ENCODE results near the gene MTARC2.

The MTARC2 gene

GRCh38 chr1:220706480-220706879 is 41.6 kb upstream of the MTARC2 start:
- Histone ChIP-seq H3K9me3 (ENCODE audit: insufficient read depth, low read length) (no peaks in the 10 kb centered on the region), H3K9ac (ENCODE audit: low read length) (no peak overlapping the region), H3K27ac (ENCODE audit: low read length) (no peak overlapping the region), H2AFZ (ENCODE audit: low read depth, low read length) (no peak overlapping the region), H3K36me3 (replicated peaks; ENCODE audit: low read depth, low read length) (no peaks in the 10 kb centered on the region), H3K27me3 (ENCODE audit: low read depth, low read length) (no peaks in the 10 kb centered on the region), H3K4me3 (ENCODE audit: low read length) (no peak overlapping the region), H3K79me2 (ENCODE audit: low read length) (no peaks in the 10 kb centered on the region), H3K4me2 (ENCODE audit: low read length) (no peak overlapping the region), H4K20me1 (ENCODE audit: insufficient read depth, low read length) (no peaks in the 10 kb centered on the region), H3K4me1 (ENCODE audit: low read length) (peaks cover 28% of the 10 kb centered on the region)
- TF ChIP-seq, protein P1, sequence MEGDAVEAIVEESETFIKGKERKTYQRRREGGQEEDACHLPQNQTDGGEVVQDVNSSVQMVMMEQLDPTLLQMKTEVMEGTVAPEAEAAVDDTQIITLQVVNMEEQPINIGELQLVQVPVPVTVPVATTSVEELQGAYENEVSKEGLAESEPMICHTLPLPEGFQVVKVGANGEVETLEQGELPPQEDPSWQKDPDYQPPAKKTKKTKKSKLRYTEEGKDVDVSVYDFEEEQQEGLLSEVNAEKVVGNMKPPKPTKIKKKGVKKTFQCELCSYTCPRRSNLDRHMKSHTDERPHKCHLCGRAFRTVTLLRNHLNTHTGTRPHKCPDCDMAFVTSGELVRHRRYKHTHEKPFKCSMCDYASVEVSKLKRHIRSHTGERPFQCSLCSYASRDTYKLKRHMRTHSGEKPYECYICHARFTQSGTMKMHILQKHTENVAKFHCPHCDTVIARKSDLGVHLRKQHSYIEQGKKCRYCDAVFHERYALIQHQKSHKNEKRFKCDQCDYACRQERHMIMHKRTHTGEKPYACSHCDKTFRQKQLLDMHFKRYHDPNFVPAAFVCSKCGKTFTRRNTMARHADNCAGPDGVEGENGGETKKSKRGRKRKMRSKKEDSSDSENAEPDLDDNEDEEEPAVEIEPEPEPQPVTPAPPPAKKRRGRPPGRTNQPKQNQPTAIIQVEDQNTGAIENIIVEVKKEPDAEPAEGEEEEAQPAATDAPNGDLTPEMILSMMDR (IDR thresholded peaks at IDR 0.05; ENCODE audit: low read depth, low read length), result no peak
- no peak for TF ChIP-seq EZH2phosphoT487 (IDR thresholded peaks at IDR 0.05; ENCODE audit: low read depth)

GRCh38 chr1:220707160-220707559 is 41.0 kb upstream of the MTARC2 start:
- Histone ChIP-seq H3K79me2 (ENCODE audit: low read length) (no peaks in the 10 kb centered on the region), H3K9ac (ENCODE audit: low read length) (no peak overlapping the region), H3K27ac (ENCODE audit: low read length) (no peak overlapping the region), H2AFZ (ENCODE audit: low read depth, low read length) (no peak overlapping the region), H3K9me3 (ENCODE audit: insufficient read depth, low read length) (no peaks in the 10 kb centered on the region), H3K4me2 (ENCODE audit: low read length) (no peak overlapping the region), H4K20me1 (ENCODE audit: insufficient read depth, low read length) (no peaks in the 10 kb centered on the region), H3K27me3 (ENCODE audit: low read depth, low read length) (no peaks in the 10 kb centered on the region), H3K36me3 (replicated peaks; ENCODE audit: low read depth, low read length) (no peaks in the 10 kb centered on the region), H3K4me3 (ENCODE audit: low read length) (no peak overlapping the region), H3K4me1 (ENCODE audit: low read length) (peaks cover 31% of the 10 kb centered on the region)
- TF ChIP-seq EZH2phosphoT487 (IDR thresholded peaks at IDR 0.05; ENCODE audit: low read depth), result no peak
- TF ChIP-seq, protein P1 (IDR thresholded peaks at IDR 0.05; ENCODE audit: low read depth, low read length), result no peak

DNA sequence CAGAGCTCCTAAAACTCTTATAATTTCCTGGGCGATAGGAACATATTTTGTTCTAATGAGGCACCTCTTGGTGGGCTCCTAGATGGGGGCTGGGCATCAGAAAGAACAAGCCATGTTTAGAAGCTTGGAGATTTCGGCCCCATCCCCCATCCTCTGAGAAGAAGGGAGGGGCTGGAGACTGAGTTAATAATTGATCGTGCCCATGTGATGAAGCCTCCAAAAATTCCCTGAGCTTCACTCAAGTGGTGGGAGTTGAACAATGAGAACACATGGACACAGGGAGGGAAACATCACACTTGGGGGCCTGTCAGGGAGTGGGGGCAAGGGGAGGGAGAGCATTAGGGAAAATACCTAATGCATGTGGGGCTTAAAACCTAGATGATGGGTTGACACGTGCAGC is 39.9 kb upstream of the MTARC2 start:
- TF ChIP-seq, protein P1 (IDR thresholded peaks at IDR 0.05; ENCODE audit: low read depth, low read length), result no peak
- TF ChIP-seq EZH2phosphoT487 (IDR thresholded peaks at IDR 0.05; ENCODE audit: low read depth), result no peak
- H3K4me2 ChIP-seq (ENCODE audit: low read length), result no peak overlapping the region
- no peaks in the 10 kb centered on the region for H3K27me3 ChIP-seq (ENCODE audit: low read depth, low read length)
- no peak overlapping the region for H3K27ac ChIP-seq (ENCODE audit: low read length)
- H3K36me3 ChIP-seq (replicated peaks; ENCODE audit: low read depth, low read length), result no peaks in the 10 kb centered on the region
- H3K9me3 ChIP-seq (ENCODE audit: insufficient read depth, low read length), result no peaks in the 10 kb centered on the region
- no peak overlapping the region for H3K4me3 ChIP-seq (ENCODE audit: low read length)
- H3K4me1 ChIP-seq (ENCODE audit: low read length), result peaks cover 31% of the 10 kb centered on the region
- H4K20me1 ChIP-seq (ENCODE audit: insufficient read depth, low read length), result no peaks in the 10 kb centered on the region
- H3K9ac ChIP-seq (ENCODE audit: low read length), result no peak overlapping the region
- H2AFZ ChIP-seq (ENCODE audit: low read depth, low read length), result no peak overlapping the region
- no peaks in the 10 kb centered on the region for H3K79me2 ChIP-seq (ENCODE audit: low read length)

DNA sequence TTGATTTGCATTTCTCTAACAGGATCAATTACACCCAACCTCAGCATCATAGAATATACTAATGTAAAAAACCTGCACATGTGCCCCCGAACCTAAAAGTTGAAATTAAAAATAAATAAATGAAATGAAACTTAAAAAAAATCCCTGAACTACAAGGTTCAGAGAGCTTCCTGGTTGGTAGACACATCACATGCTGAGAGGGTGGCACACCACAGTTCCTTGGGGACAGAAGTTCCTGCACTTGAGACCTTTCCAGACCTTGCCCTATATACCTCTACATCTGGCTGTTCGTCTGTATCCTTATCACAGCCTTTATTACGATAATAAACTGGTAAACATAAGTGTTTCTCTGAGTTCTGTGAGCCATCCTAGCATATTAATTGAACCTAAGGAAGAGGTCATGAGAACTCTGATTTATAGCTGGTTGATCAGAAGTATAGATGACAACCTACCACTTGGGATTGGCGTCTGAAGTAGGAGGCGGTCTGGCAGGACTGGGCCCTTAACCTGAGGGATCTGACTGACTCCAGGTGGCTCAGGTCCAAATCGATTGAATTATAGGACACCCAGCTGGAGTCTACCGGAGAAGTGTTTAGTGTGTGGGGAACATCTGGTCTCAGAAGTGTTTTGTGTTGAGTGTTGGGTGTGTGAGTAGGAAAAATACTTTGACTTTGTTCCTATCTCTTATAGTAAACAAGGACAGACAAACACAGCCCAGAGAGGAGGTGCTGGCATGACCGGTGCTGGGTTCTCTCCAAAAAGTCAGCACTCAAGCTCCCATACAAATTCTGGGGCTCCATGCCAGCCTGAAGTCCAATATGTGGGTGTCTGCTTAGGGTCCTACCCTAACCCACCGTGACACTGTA is 39.0 kb upstream of the MTARC2 start:
- Histone ChIP-seq H3K27me3 (ENCODE audit: low read depth, low read length) (no peaks in the 10 kb centered on the region), H2AFZ (ENCODE audit: low read depth, low read length) (peak overlapping the region; percentile 36; the same call in 1 of the 2 replicates), H3K9ac (ENCODE audit: low read length) (no peak overlapping the region), H3K4me2 (ENCODE audit: low read length) (peak overlapping the region; percentile 9), H3K4me1 (ENCODE audit: low read length) (peaks cover 31% of the 10 kb centered on the region), H3K4me3 (ENCODE audit: low read length) (no peak overlapping the region), H3K36me3 (replicated peaks; ENCODE audit: low read depth, low read length) (no peaks in the 10 kb centered on the region), H3K27ac (ENCODE audit: low read length) (no peak overlapping the region), H3K79me2 (ENCODE audit: low read length) (no peaks in the 10 kb centered on the region), H4K20me1 (ENCODE audit: insufficient read depth, low read length) (no peaks in the 10 kb centered on the region), H3K9me3 (ENCODE audit: insufficient read depth, low read length) (0 out of 2 replicates have a peak, but pooled peaks cover 2% of the 10 kb centered on the region)
- no peak for TF ChIP-seq EZH2phosphoT487 (IDR thresholded peaks at IDR 0.05; ENCODE audit: low read depth)
- TF ChIP-seq, protein P1 (IDR thresholded peaks at IDR 0.05; ENCODE audit: low read depth, low read length), result no peak

All from OCI-LY3 (cell line).